Measurements from ENCODE around the gene XPNPEP1.

GRCh38 chr10:109862738-109863137 lies 60.6 kb downstream of the XPNPEP1 start:
- no peak for TF ChIP-seq TAF1 (IDR thresholded peaks at IDR 0.05; ENCODE audit: low read depth, low read length)
- TF ChIP-seq POLR2A (IDR thresholded peaks at IDR 0.05; ENCODE audit: low read depth, low read length), result no peak
- TF ChIP-seq POLR2AphosphoS5 (IDR thresholded peaks at IDR 0.05; ENCODE audit: low read depth, low read length), result no peak
